ENCODE measurements around the gene KIF5B. TPM values are rescaled to one million over a fixed set of nuclear protein-coding genes. Genes with fewer than 3 reads are reported as not detected.
"Not testable (repeated sequence)": the region's sequence is repeated elsewhere in the genome, so short reads cannot be mapped to it uniquely, and the experiment has no call there.

Gene KIF5B
- total and polyA plus RNA-seq, 4 donors: 37.6 to 121 (median 68.0) TPM

GRCh38 chr10:32059472-32059871, 3.2 kb upstream of the KIF5B start:
- H3K36me3 ChIP-seq (ENCODE audit: control insufficient read depth in 4 of 4, insufficient read depth in 4 of 4, low read length in 4 of 4): no peaks in the 10 kb centered on the region
- H3K4me1 ChIP-seq (ENCODE audit: control insufficient read depth in 5 of 5, insufficient read depth in 5 of 5, low read length in 5 of 5): peaks cover 0 to 8% (median 2%) of the 10 kb centered on the region in 5 donors
- ATAC-seq (ENCODE audit: insufficient read depth, low FRiP score) (no peak), DNase-seq (no peak)
- 65 to 88% methylated on average over 3 of the region's 3 CpGs for WGBS, 2 donors
- no peaks in the 10 kb centered on the region for H3K27me3 ChIP-seq (ENCODE audit: control insufficient read depth in 3 of 3, insufficient read depth in 3 of 3, low read length in 2 of 3)
- no peak overlapping the region for H3K27ac ChIP-seq (ENCODE audit: low read depth in 1 of 2, low read length in 1 of 2)
- H3K9me3 ChIP-seq (ENCODE audit: control insufficient read depth in 4 of 4, insufficient read depth in 3 of 4, low read length in 3 of 4): no peaks in the 10 kb centered on the region
- H3K4me3 ChIP-seq: no peak overlapping the region
- no peak for TF ChIP-seq CTCF (IDR thresholded peaks at IDR 0.05; ENCODE audit: control extremely low read depth, extremely low read depth)
- no peak overlapping the region for H3K9ac ChIP-seq (ENCODE audit: insufficient read depth in 1 of 2, low read length in 2 of 2)

DNA sequence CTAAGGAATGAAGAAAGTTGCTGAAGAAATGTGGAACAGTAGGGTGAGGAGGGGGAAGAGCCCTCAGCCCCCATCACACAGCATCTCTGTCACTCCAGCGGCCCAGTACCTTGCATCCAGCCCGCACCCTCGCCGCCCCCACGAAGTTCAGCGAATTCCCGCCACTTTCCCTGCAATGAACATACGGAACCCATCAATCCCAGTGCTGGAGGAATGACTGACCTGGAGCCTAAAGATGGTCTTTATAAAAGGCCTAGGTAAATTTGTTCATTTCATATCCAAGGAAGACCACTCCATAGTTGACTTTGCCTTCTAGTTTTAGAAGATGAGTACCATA, 779 bp upstream of the KIF5B start:
- TF ChIP-seq CTCF (IDR thresholded peaks at IDR 0.05; ENCODE audit: control extremely low read depth, extremely low read depth): no peak
- H3K9ac ChIP-seq (ENCODE audit: insufficient read depth in 1 of 2, low read length in 2 of 2): peak overlapping the region in 1 of 2 donors; percentile 91
- peaks cover 5 to 14% (median 8%) of the 10 kb centered on the region in 5 donors for H3K4me1 ChIP-seq (ENCODE audit: control insufficient read depth in 5 of 5, insufficient read depth in 5 of 5, low read length in 5 of 5)
- no peaks in the 10 kb centered on the region for H3K36me3 ChIP-seq (ENCODE audit: control insufficient read depth in 4 of 4, insufficient read depth in 4 of 4, low read length in 4 of 4)
- ATAC-seq (ENCODE audit: insufficient read depth, low FRiP score) (no peak), DNase-seq (no peak)
- WGBS, 2 donors: 78 to 83% methylated on average over 8 of the region's 8 CpGs
- H3K9me3 ChIP-seq (ENCODE audit: control insufficient read depth in 4 of 4, insufficient read depth in 3 of 4, low read length in 3 of 4): no peaks in the 10 kb centered on the region
- H3K4me3 ChIP-seq: no peak overlapping the region
- H3K27ac ChIP-seq (ENCODE audit: low read depth in 1 of 2, low read length in 1 of 2): peak overlapping the region in 1 of 2 donors; percentile 37
- H3K27me3 ChIP-seq (ENCODE audit: control insufficient read depth in 3 of 3, insufficient read depth in 3 of 3, low read length in 2 of 3): no peaks in the 10 kb centered on the region

GRCh38 chr10:32055478-32056135, 618 bp downstream of the KIF5B start:
- DNase-seq (peak; percentile 73 to 83 (median 77)), ATAC-seq (ENCODE audit: insufficient read depth, low FRiP score) (peak; percentile 60)
- Histone ChIP-seq H3K36me3 (ENCODE audit: control insufficient read depth in 4 of 4, insufficient read depth in 4 of 4, low read length in 4 of 4) (no peaks in the 10 kb centered on the region), H3K4me3 (peak overlapping the region; percentile 98), H3K27me3 (ENCODE audit: control insufficient read depth in 3 of 3, insufficient read depth in 3 of 3, low read length in 2 of 3) (no peaks in the 10 kb centered on the region), H3K27ac (ENCODE audit: low read depth in 1 of 2, low read length in 1 of 2) (peak overlapping the region; percentile 99), H3K9ac (ENCODE audit: insufficient read depth in 1 of 2, low read length in 2 of 2) (peak overlapping the region; percentile 58 to 83), H3K4me1 (ENCODE audit: control insufficient read depth in 5 of 5, insufficient read depth in 5 of 5, low read length in 5 of 5) (peaks cover 6 to 21% (median 10%) of the 10 kb centered on the region in 5 donors), H3K9me3 (ENCODE audit: control insufficient read depth in 4 of 4, insufficient read depth in 3 of 4, low read length in 3 of 4) (no peaks in the 10 kb centered on the region)
- 0 to 1% methylated on average over 56 to 59 of the region's 59 CpGs for WGBS, 2 donors
- no peak for TF ChIP-seq CTCF (IDR thresholded peaks at IDR 0.05; ENCODE audit: control extremely low read depth, extremely low read depth)

- Histone ChIP-seq H3K9ac (ENCODE audit: insufficient read depth in 1 of 2, low read length in 2 of 2) (peak overlapping the region; percentile 42 to 84), H3K27ac (ENCODE audit: low read depth in 1 of 2, low read length in 1 of 2) (no peak overlapping the region), H3K9me3 (ENCODE audit: control insufficient read depth in 4 of 4, insufficient read depth in 3 of 4, low read length in 3 of 4) (no peaks in the 10 kb centered on the region), H3K4me3 (peak overlapping the region; percentile 36), H3K36me3 (ENCODE audit: control insufficient read depth in 4 of 4, insufficient read depth in 4 of 4, low read length in 4 of 4) (no peaks in the 10 kb centered on the region), H3K4me1 (ENCODE audit: control insufficient read depth in 5 of 5, insufficient read depth in 5 of 5, low read length in 5 of 5) (peaks cover 6 to 30% (median 10%) of the 10 kb centered on the region in 5 donors), H3K27me3 (ENCODE audit: control insufficient read depth in 3 of 3, insufficient read depth in 3 of 3, low read length in 2 of 3) (no peaks in the 10 kb centered on the region)
- WGBS, 2 donors: 7 to 14% methylated on average over 5 of the region's 5 CpGs
- ATAC-seq (ENCODE audit: insufficient read depth, low FRiP score) (no peak), DNase-seq (peak; percentile 49 to 73 (median 72))
- no peak for TF ChIP-seq CTCF (IDR thresholded peaks at IDR 0.05; ENCODE audit: control extremely low read depth, extremely low read depth)
Measured at GRCh38 chr10:32054094-32054493, 2.1 kb downstream of the KIF5B start.

DNA sequence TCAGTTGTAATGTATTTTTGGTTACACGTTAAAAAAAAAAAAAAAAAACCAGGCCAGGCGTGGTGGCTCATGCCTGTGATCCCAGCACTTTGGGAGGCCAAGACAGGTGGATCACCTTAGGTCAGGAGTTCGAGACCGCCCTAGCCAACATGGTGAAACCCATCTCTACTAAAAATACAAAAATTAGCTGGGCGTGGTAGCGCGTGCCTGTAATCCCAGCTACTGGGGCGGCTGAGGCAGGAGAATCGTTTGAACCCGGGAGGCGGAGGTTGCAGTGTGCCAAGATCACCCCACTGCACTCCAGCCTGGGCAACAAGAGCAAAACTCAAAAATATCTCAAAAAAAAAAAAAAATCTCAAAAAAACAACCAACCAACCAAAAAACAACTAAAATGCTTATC, 2.8 kb downstream of the KIF5B start:
- ATAC-seq (ENCODE audit: insufficient read depth, low FRiP score); H3K36me3 ChIP-seq (ENCODE audit: control insufficient read depth in 4 of 4, insufficient read depth in 4 of 4, low read length in 4 of 4); H3K4me3 ChIP-seq; H3K27ac ChIP-seq (ENCODE audit: low read depth in 1 of 2, low read length in 1 of 2); H3K27me3 ChIP-seq (ENCODE audit: control insufficient read depth in 3 of 3, insufficient read depth in 3 of 3, low read length in 2 of 3); H3K9me3 ChIP-seq (ENCODE audit: control insufficient read depth in 4 of 4, insufficient read depth in 3 of 4, low read length in 3 of 4); H3K9ac ChIP-seq (ENCODE audit: insufficient read depth in 1 of 2, low read length in 2 of 2); DNase-seq: not testable (repeated sequence)
- peaks cover 8 to 30% (median 10%) of the 10 kb centered on the region in 5 donors for H3K4me1 ChIP-seq (ENCODE audit: control insufficient read depth in 5 of 5, insufficient read depth in 5 of 5, low read length in 5 of 5)
- 85 to 88% methylated on average over 11 of the region's 11 CpGs for WGBS, 2 donors

All from lung (tissue), 12 donors.